Small intestine (tissue), 16 donors: ENCODE results near the gene PLEKHF1. TPM values are rescaled to one million over a fixed set of nuclear protein-coding genes. Genes with fewer than 3 reads are reported as not detected.

Experiments
- DNase-seq, 2 donors: peaks; one replicate each; pipeline versions ENCODE4 v3.0.0 to v3.0.0-alpha.2; 2013
- FAIRE-seq: peaks from 2 replicates; lab custom pipeline; 2012; peaks lifted over from hg19 to GRCh38; lab: Jason Lieb, UNC
- H3K27ac ChIP-seq, 3 donors: one replicate each; pipeline ENCODE4 v1.5.1; 2013; ENCODE audit warnings: low read length in 2 of 3, mild to moderate bottlenecking in 2 of 3, control low read depth in 1 of 3, inconsistent platforms in 1 of 3, low read depth in 1 of 3, moderate library complexity in 1 of 3
- H3K27me3 ChIP-seq, 3 donors: one replicate each; pipeline ENCODE4 v1.6.1; 2013; ENCODE audit warnings: low read length in 3 of 3, inconsistent platforms in 1 of 3; ENCODE audit not compliant: control insufficient read depth in 3 of 3, insufficient read depth in 3 of 3
- H3K36me3 ChIP-seq, 3 donors: one replicate each; pipeline ENCODE4 v1.6.1; 2013; ENCODE audit warnings: low read length in 3 of 3, inconsistent platforms in 1 of 3, low read depth in 1 of 3, mild to moderate bottlenecking in 1 of 3, moderate library complexity in 1 of 3; ENCODE audit not compliant: control insufficient read depth in 3 of 3, insufficient read depth in 2 of 3
- H3K4me1 ChIP-seq, 3 donors: one replicate each; pipeline ENCODE4 v1.6.1; 2013; ENCODE audit warnings: low read length in 2 of 3, inconsistent platforms in 1 of 3, low read depth in 1 of 3, mild to moderate bottlenecking in 1 of 3, moderate library complexity in 1 of 3; ENCODE audit not compliant: control insufficient read depth in 3 of 3, insufficient read depth in 2 of 3
- H3K4me3 ChIP-seq, 3 donors: one replicate each; pipeline ENCODE4 v1.5.1; 2013; ENCODE audit warnings: low read length in 3 of 3, control low read depth in 1 of 3, inconsistent platforms in 1 of 3, low read depth in 1 of 3, mild to moderate bottlenecking in 1 of 3, moderate library complexity in 1 of 3
- H3K9me3 ChIP-seq, 2 donors: one replicate each; pipeline ENCODE4 v1.6.1; 2013; ENCODE audit warnings: low read depth in 1 of 2, low read length in 1 of 2; ENCODE audit not compliant: control insufficient read depth in 2 of 2, insufficient read depth in 1 of 2
- WGBS, 3 donors: extraction: QIAGEN DNeasy Blood & Tissue Kit; methylation state at CpG; one replicate each; pipeline ENCODE4 v1.1.7; 2013; 5-methylcytosine and 5-hydroxymethylcytosine counted together
- long read RNA-seq, 10 donors: transcript quantifications; one replicate each; lab custom pipeline, GENCODE V29; 2026
- polyA plus RNA-seq, 4 donors: library from polyadenylated mRNA; stranded (reverse) in 3 of 4; unstranded in 1 of 4; fragments of 200-250 nt in 3 of 4; fragments of 120-200 nt in 1 of 4; gene quantifications; one replicate each; pipeline versions ENCODE4 v1.2.1 to v1.2.3, GENCODE V29; 2013
- donor health status: healthy with polysubstance abuse.
- donor health status: control.
- donor health status: control.
- donor health status: Bipolar disorder and iron deficiency.
- donor health status: healthy.

The PLEKHF1 gene
- 10 to 100 TPM in 2 of 4 donors, 1 to 10 TPM in 2; 1.6 to 12.2 (median 7.1) TPM for polyA plus RNA-seq
- long read RNA-seq, donor 1, partial matches to known transcripts = 0 of 4 reads
- long read RNA-seq, donor 1, other reads (novel, unspliced or antisense) = 0 of 4 reads
- long read RNA-seq, donor 2, partial matches to known transcripts = 0 of 1 reads
- long read RNA-seq, donor 2, other reads (novel, unspliced or antisense) = 0 of 1 reads
- long read RNA-seq, donor 3, partial matches to known transcripts = 0 of 1 reads
- long read RNA-seq, donor 3, other reads (novel, unspliced or antisense) = 0 of 1 reads
- long read RNA-seq, donor 4 = 0 reads
- long read RNA-seq, donor 5, partial matches to known transcripts = 0 of 1 reads
- long read RNA-seq, donor 5, other reads (novel, unspliced or antisense) = 0 of 1 reads
- long read RNA-seq, donor 6 = 0 reads
- long read RNA-seq, donor 7 = 0 reads
- long read RNA-seq, donor 8 = 0 reads
- long read RNA-seq, donor 9, partial matches to known transcripts = 0 of 1 reads
- long read RNA-seq, donor 9, other reads (novel, unspliced or antisense) = 0 of 1 reads
- long read RNA-seq, donor 10 = 0 reads

GRCh38 chr19:29665215-29665825 lies at the start of gene PLEKHF1:
PLEKHF1 (plus strand) TSS chr19:29665461; CDS start chr19:29673840, 8,379 bp downstream.
- H3K27me3 ChIP-seq = peaks cover 0 to 5% (median 0%) of the 10 kb centered on the region in 3 donors
- peaks cover 0 to 13% (median 0%) of the 10 kb centered on the region in 3 donors for H3K4me1 ChIP-seq
- peak within 1 kb of the TSS; percentile 36 to 85 (median 53) for H3K27ac ChIP-seq
- no peaks in the 10 kb centered on the region for H3K9me3 ChIP-seq
- peak within 1 kb of the TSS; percentile 51 to 86 (median 70) for H3K4me3 ChIP-seq
- 0 to 1% (median 0%) methylated on average over 18 to 75 of the region's 75 CpGs for WGBS, 3 donors
- no peaks in the 10 kb centered on the region for H3K36me3 ChIP-seq
- FAIRE-seq = no peak
- peak; percentile 84 to 93 for DNase-seq

GRCh38 chr19:29615891-29616425 lies 49.3 kb upstream of the PLEKHF1 start:
- no peak for DNase-seq
- H3K27ac ChIP-seq = no peak overlapping the region
- H3K4me1 ChIP-seq = no peaks in the 10 kb centered on the region
- 92 to 96% (median 95%) methylated on average over 10 of the region's 10 CpGs for WGBS, 3 donors
- no peak overlapping the region for H3K4me3 ChIP-seq
- H3K36me3 ChIP-seq = peaks cover 0 to 49% (median 18%) of the 10 kb centered on the region in 3 donors
- no peak for FAIRE-seq
- H3K9me3 ChIP-seq = no peaks in the 10 kb centered on the region
- H3K27me3 ChIP-seq = no peaks in the 10 kb centered on the region

- Histone ChIP-seq H3K9me3 (no peaks in the 10 kb centered on the region), H3K4me1 (no peaks in the 10 kb centered on the region), H3K4me3 (no peak overlapping the region), H3K27me3 (no peaks in the 10 kb centered on the region), H3K27ac (no peak overlapping the region), H3K36me3 (peaks cover 0 to 43% (median 18%) of the 10 kb centered on the region in 3 donors)
- 87 to 92% (median 88%) methylated on average over 16 of the region's 16 CpGs for WGBS, 3 donors
- DNase-seq = no peak
- no peak for FAIRE-seq
These were observed 48.7 kb upstream of the PLEKHF1 start for GRCh38 chr19:29616541-29616940.

- peaks cover 0 to 33% (median 14%) of the 10 kb centered on the region in 3 donors for H3K36me3 ChIP-seq
- no peaks in the 10 kb centered on the region for H3K9me3 ChIP-seq
- no peaks in the 10 kb centered on the region for H3K27me3 ChIP-seq
- no peaks in the 10 kb centered on the region for H3K4me1 ChIP-seq
- no peak overlapping the region for H3K27ac ChIP-seq
- 81 to 85% (median 84%) methylated on average over 16 of the region's 16 CpGs for WGBS, 3 donors
- FAIRE-seq = no peak
- no peak overlapping the region for H3K4me3 ChIP-seq
- DNase-seq = no peak
These were observed 47.6 kb upstream of the PLEKHF1 start for GRCh38 chr19:29617366-29618266.

GRCh38 chr19:29618434-29618833 lies 46.8 kb upstream of the PLEKHF1 start:
- 83 to 89% (median 84%) methylated on average over 7 of the region's 7 CpGs for WGBS, 3 donors
- DNase-seq (no peak), FAIRE-seq (no peak)
- Histone ChIP-seq H3K4me1 (no peaks in the 10 kb centered on the region), H3K27me3 (no peaks in the 10 kb centered on the region), H3K9me3 (no peaks in the 10 kb centered on the region), H3K4me3 (no peak overlapping the region), H3K36me3 (peaks cover 0 to 25% (median 7%) of the 10 kb centered on the region in 3 donors), H3K27ac (no peak overlapping the region)

GRCh38 chr19:29618871-29619270 lies 46.4 kb upstream of the PLEKHF1 start:
- Histone ChIP-seq H3K27me3 (no peaks in the 10 kb centered on the region), H3K4me3 (no peak overlapping the region), H3K9me3 (no peaks in the 10 kb centered on the region), H3K4me1 (no peaks in the 10 kb centered on the region), H3K36me3 (peaks cover 0 to 20% (median 3%) of the 10 kb centered on the region in 3 donors), H3K27ac (no peak overlapping the region)
- 46 to 59% (median 51%) methylated on average over 7 of the region's 7 CpGs for WGBS, 3 donors
- DNase-seq = no peak
- no peak for FAIRE-seq

- no peak overlapping the region for H3K4me3 ChIP-seq
- no peak for FAIRE-seq
- H3K27ac ChIP-seq = no peak overlapping the region
- 39 to 72% (median 44%) methylated on average over 14 to 15 of the region's 15 CpGs for WGBS, 3 donors
- H3K9me3 ChIP-seq = no peaks in the 10 kb centered on the region
- H3K36me3 ChIP-seq = peaks cover 0 to 9% (median 0%) of the 10 kb centered on the region in 3 donors
- H3K4me1 ChIP-seq = peaks cover 0 to 4% (median 0%) of the 10 kb centered on the region in 3 donors
- no peaks in the 10 kb centered on the region for H3K27me3 ChIP-seq
- DNase-seq = no peak
These were observed 44.3 kb upstream of the PLEKHF1 start for GRCh38 chr19:29620931-29621351.
